C4-2B (cell line): Measurements from ENCODE around the gene ARHGEF26.

ENCODE experiments used
- CTCF ChIP-seq: fragments of 450-650 bp; conservative IDR thresholded peaks from 2 replicates; pipeline ENCODE4 v1.5.1; 2017; ENCODE audit warnings: mild to moderate bottlenecking
- ZFX ChIP-seq: fragments of 450-650 bp; IDR thresholded peaks from 2 replicates; pipeline ENCODE4 v1.6.1; 2017

GRCh38 chr3:154252759-154253638, 131.8 kb downstream of the ARHGEF26 start:
- TF ChIP-seq CTCF (peak; percentile 97), ZFX (no peak)
